Activated naive CD4-positive, alpha-beta T cell treated with anti-CD3 and anti-CD28 coated beads, Interleukin-2, amount 50 U/mL, for 16 hours (primary cell): ENCODE measurements around the gene UNC5B.

Source experiments
- DNase-seq: peaks from one replicate; pipeline ENCODE4 v3.0.0-alpha.2; 2020

UNC5B gene

GRCh38 chr10:71223347-71224058 lies 11.1 kb downstream of the UNC5B start:
- no peak for DNase-seq

GRCh38 chr10:71225291-71226058 lies 13.1 kb downstream of the UNC5B start:
- DNase-seq = no peak

GRCh38 chr10:71228875-71229675 lies 16.7 kb downstream of the UNC5B start:
- DNase-seq = no peak

- DNase-seq = no peak
Observed at GRCh38 chr10:71229726-71230655, 17.6 kb downstream of the UNC5B start.

GRCh38 chr10:71230656-71231025 lies 18.3 kb downstream of the UNC5B start:
- no peak for DNase-seq

GRCh38 chr10:71231206-71231605 lies 18.8 kb downstream of the UNC5B start:
- no peak for DNase-seq

GRCh38 chr10:71232089-71232998 lies 20.0 kb downstream of the UNC5B start:
- no peak for DNase-seq

- DNase-seq = no peak
Observed at GRCh38 chr10:71233482-71233892, 21.1 kb downstream of the UNC5B start.

GRCh38 chr10:71234004-71234894 lies 21.9 kb downstream of the UNC5B start:
- no peak for DNase-seq

GRCh38 chr10:71234970-71235685 lies 22.8 kb downstream of the UNC5B start:
- DNase-seq = no peak

GRCh38 chr10:71235808-71236207 lies 23.4 kb downstream of the UNC5B start:
- DNase-seq = no peak

- no peak for DNase-seq
Observed at GRCh38 chr10:71236286-71236685, 23.9 kb downstream of the UNC5B start.

GRCh38 chr10:71236822-71237682 lies 24.7 kb downstream of the UNC5B start:
- no peak for DNase-seq

- no peak for DNase-seq
Observed at GRCh38 chr10:71237843-71238623, 25.7 kb downstream of the UNC5B start.

GRCh38 chr10:71238626-71239025 lies 26.3 kb downstream of the UNC5B start:
- no peak for DNase-seq

GRCh38 chr10:71239131-71239915 lies 27.0 kb downstream of the UNC5B start:
- no peak for DNase-seq
